GM19035 (cell line): Measurements from ENCODE around the gene WDR83.
"Not testable (repeated sequence)": the region's sequence is repeated elsewhere in the genome, so short reads cannot be mapped to it uniquely, and the experiment has no call there.

ENCODE experiments used
- ATAC-seq: cut with Tn5 transposase; IDR thresholded peaks from one replicate; pipeline ENCODE4 v1.9.1; 2021; ENCODE audit not compliant: unreplicated experiment

The WDR83 gene

GRCh38 chr19:12666265-12667048 lies at the start of gene WDR83, which contains the start of gene MAN2B1:
Gene WDR83, plus strand, starts transcription at chr19:12666807. Its CDS starts 2,984 bp downstream, at chr19:12669791.
Gene MAN2B1, minus strand, starts transcription at chr19:12666742. Its CDS starts 41 bp downstream, at chr19:12666701.
- ATAC-seq: peak; percentile 45

GRCh38 chr19:12617646-12618045 lies 49.0 kb upstream of the WDR83 start:
- ATAC-seq: no peak

GRCh38 chr19:12621253-12622024 lies 45.2 kb upstream of the WDR83 start:
- ATAC-seq: not testable (repeated sequence)

- no peak for ATAC-seq
Measured at GRCh38 chr19:12623361-12624031, 43.1 kb upstream of the WDR83 start.

- no peak for ATAC-seq
Measured at GRCh38 chr19:12626958-12627357, 39.6 kb upstream of the WDR83 start.

- no peak for ATAC-seq
Measured at GRCh38 chr19:12628040-12629022, 38.3 kb upstream of the WDR83 start.

- ATAC-seq: no peak
Measured at GRCh38 chr19:12629215-12629614, 37.4 kb upstream of the WDR83 start.

GRCh38 chr19:12636631-12637030 lies 30.0 kb upstream of the WDR83 start:
- ATAC-seq: no peak

GRCh38 chr19:12638611-12639182 lies 27.9 kb upstream of the WDR83 start:
- ATAC-seq: no peak

GRCh38 chr19:12639901-12640613 lies 26.6 kb upstream of the WDR83 start:
- ATAC-seq: no peak

GRCh38 chr19:12641456-12641855 lies 25.2 kb upstream of the WDR83 start:
- ATAC-seq: no peak

- no peak for ATAC-seq
Measured at GRCh38 chr19:12642506-12642905, 24.1 kb upstream of the WDR83 start.

GRCh38 chr19:12643716-12644115 lies 22.9 kb upstream of the WDR83 start:
- ATAC-seq: not testable (repeated sequence)

- ATAC-seq: no peak
Measured at GRCh38 chr19:12646551-12646950, 20.1 kb upstream of the WDR83 start.

- no peak for ATAC-seq
Measured at GRCh38 chr19:12647047-12647446, 19.6 kb upstream of the WDR83 start.

GRCh38 chr19:12647490-12648071 lies 19.0 kb upstream of the WDR83 start:
- ATAC-seq: no peak

- ATAC-seq: no peak
Measured at GRCh38 chr19:12648088-12648487, 18.5 kb upstream of the WDR83 start.

- ATAC-seq: no peak
Measured at GRCh38 chr19:12649941-12650340, 16.7 kb upstream of the WDR83 start.

GRCh38 chr19:12652219-12652618 lies 14.4 kb upstream of the WDR83 start:
- ATAC-seq: no peak
